B cell (primary cell): ENCODE measurements around the gene GOLGA8J. TPM values are rescaled to one million over a fixed set of nuclear protein-coding genes. Genes with fewer than 3 reads are reported as not detected.

Experiments
- ATAC-seq: fragments of 200-7000 bp; cut with Tn5 transposase; one replicate; pipeline ENCODE4 v1.10.0; 2021; ENCODE audit warnings: low read depth, mild to moderate bottlenecking, moderate number of reproducible peaks, moderate library complexity
- CTCF ChIA-PET: fragments of 350-600 bp; sonication (Branson Sonifier 250); formaldehyde crosslinking; loops from one replicate; lab custom pipeline; 2021; ENCODE audit warnings: antibody characterized with exemption, inconsistent platforms; lab: Charles Lee
- POLR2A ChIA-PET: fragments of 350-600 bp; sonication (Branson Sonifier 250); formaldehyde crosslinking; loops from one replicate; lab custom pipeline; 2021; ENCODE audit warnings: antibody characterized with exemption; lab: Charles Lee
- DNase-seq: peaks from one replicate; pipeline ENCODE4 v3.0.0; 2013
- H2AFZ ChIP-seq: 2 replicates; pipeline ENCODE4 v1.6.1; 2012; ENCODE audit warnings: mild to moderate bottlenecking, low read depth, low read length; ENCODE audit not compliant: insufficient read depth, poor library complexity, severe bottlenecking
- H3K27ac ChIP-seq, 2 donors: 1 replicate in 1 of 2; 2 replicates in 1 of 2; pipeline ENCODE4 v1.5.1; 2012 to 2013; ENCODE audit warnings: low read length in 2 of 2, mild to moderate bottlenecking in 2 of 2, moderate library complexity in 1 of 2
- H3K27me3 ChIP-seq, 4 experiments: fragments of 200-600 bp in 1 of 4; sonication (generic) in 1 of 4; replicated peaks in 1 of 4; 1 replicate in 2 of 4; 2 replicates in 2 of 4; pipeline versions ENCODE4 v1.6.1 to v1.7.0; 2013 to 2016; ENCODE audit warnings: low read length in 3 of 4, mild to moderate bottlenecking in 2 of 4, mixed read lengths in 1 of 4, moderate library complexity in 1 of 4; ENCODE audit not compliant: insufficient read depth in 4 of 4, control insufficient read depth in 3 of 4; ENCODE audit errors: control extremely low read depth in 1 of 4
- H3K36me3 ChIP-seq, 2 experiments: replicated peaks in 1 of 2; 1 replicate in 1 of 2; 2 replicates in 1 of 2; pipeline versions ENCODE4 v1.6.1 to v1.7.1; 2013; ENCODE audit warnings: low read length in 1 of 2; ENCODE audit not compliant: insufficient read depth in 2 of 2, control insufficient read depth in 1 of 2; ENCODE audit errors: control extremely low read depth in 1 of 2, extremely low read depth in 1 of 2
- H3K4me1 ChIP-seq, 2 donors: fragments of 200-600 bp in 1 of 2; sonication (generic) in 1 of 2; 1 replicate in 1 of 2; 2 replicates in 1 of 2; pipeline versions ENCODE4 v1.5.1 to v1.6.1; 2013 to 2017; ENCODE audit warnings: low read length in 2 of 2; ENCODE audit not compliant: control insufficient read depth in 2 of 2, insufficient read depth in 2 of 2
- H3K4me2 ChIP-seq: replicated peaks from 2 replicates; pipeline ENCODE3; 2012; ENCODE audit warnings: mild to moderate bottlenecking, low read depth, low read length; ENCODE audit not compliant: poor library complexity, severe bottlenecking
- H3K4me3 ChIP-seq, 5 experiments: fragments of 200-600 bp in 1 of 5; sonication (generic) in 1 of 5; 1 replicate in 3 of 5; 2 replicates in 2 of 5; pipeline versions ENCODE4 v1.5.1 to v1.7.0; 2011 to 2016; ENCODE audit warnings: low read length in 4 of 5, mild to moderate bottlenecking in 4 of 5, low read depth in 2 of 5, control low read depth in 1 of 5, moderate library complexity in 1 of 5; ENCODE audit not compliant: insufficient read depth in 1 of 5; ENCODE audit errors: control extremely low read depth in 1 of 5, extremely low read depth in 1 of 5
- H3K79me2 ChIP-seq: fragments of 200-600 bp; sonication (generic); one replicate; pipeline ENCODE4 v1.6.0; 2016; ENCODE audit warnings: low read length; ENCODE audit not compliant: control insufficient read depth, insufficient read depth
- H3K9ac ChIP-seq: fragments of 200-600 bp; sonication (generic); 2 replicates; pipeline ENCODE4 v1.6.1; 2017; ENCODE audit warnings: mild to moderate bottlenecking, low read length, moderate library complexity
- H3K9me3 ChIP-seq, 3 donors: one replicate each; pipeline versions ENCODE4 v1.6.1 to v1.7.1; 2013; ENCODE audit warnings: low read length in 2 of 3; ENCODE audit not compliant: control insufficient read depth in 2 of 3, insufficient read depth in 1 of 3; ENCODE audit errors: control extremely low read depth in 1 of 3
- H4K20me1 ChIP-seq: 2 replicates; pipeline ENCODE4 v1.6.0; 2012; ENCODE audit warnings: mild to moderate bottlenecking, low read length; ENCODE audit not compliant: insufficient read depth, control insufficient read depth, poor library complexity, severe bottlenecking
- H3K27ac Mint-ChIP-seq: one replicate; pipeline ENCODE4 v1.8.0; 2021; ENCODE audit warnings: mixed read lengths
- H3K27me3 Mint-ChIP-seq: one replicate; pipeline ENCODE4 v1.8.0; 2021; ENCODE audit warnings: mixed read lengths
- H3K4me1 Mint-ChIP-seq: one replicate; pipeline ENCODE4 v1.8.0; 2021; ENCODE audit warnings: mixed read lengths
- H3K4me3 Mint-ChIP-seq: one replicate; pipeline ENCODE4 v1.8.0; 2021; ENCODE audit warnings: mixed read lengths
- H3K9me3 Mint-ChIP-seq: one replicate; pipeline ENCODE4 v1.8.0; 2022; ENCODE audit warnings: mixed read lengths; ENCODE audit not compliant: insufficient read depth
- CTCF ChIP-seq: fragments of 200-600 bp; IDR thresholded peaks from one replicate; pipeline ENCODE4 v1.8.0; 2022; ENCODE audit warnings: antibody characterized with exemption, mild to moderate bottlenecking
- EZH2 ChIP-seq: IDR thresholded peaks from 2 replicates; pipeline ENCODE4 v1.6.1; 2012; ENCODE audit warnings: borderline replicate concordance, low read depth, mild to moderate bottlenecking, moderate library complexity, low read length; ENCODE audit not compliant: insufficient read depth, poor library complexity, severe bottlenecking
- WGBS: methylation state at CpG from one replicate; pipeline ENCODE4 v1.1.5; 2013; ENCODE audit warnings: missing lambda C conversion rate; ENCODE audit not compliant: insufficient coverage; 5-methylcytosine and 5-hydroxymethylcytosine counted together
- intact Hi-C: fragments of 100-400 bp; cut with micrococcal nuclease; formaldehyde crosslinking; loops from one replicate; pipeline ENCODE4 v1.10.0; 2022
- polyA plus RNA-seq: library from polyadenylated mRNA; depleted of rRNA; stranded (reverse); fragments of >200 nt; gene quantifications from 2 replicates; pipeline ENCODE4 v1.2.3, GENCODE V29; 2012
- total RNA-seq, 2 donors: library from RNA; stranded (reverse); fragments of 120-200 nt in 1 of 2; gene quantifications; 1 replicate in 1 of 2; 2 replicates in 1 of 2; pipeline versions ENCODE4 v1.2.3 to v1.2.4, GENCODE V29; 2013 to 2022

GOLGA8J gene
- total and polyA plus RNA-seq, 2 donors (not counting 1 experiment from before 2014, with no cell fraction given): not detected

DNA sequence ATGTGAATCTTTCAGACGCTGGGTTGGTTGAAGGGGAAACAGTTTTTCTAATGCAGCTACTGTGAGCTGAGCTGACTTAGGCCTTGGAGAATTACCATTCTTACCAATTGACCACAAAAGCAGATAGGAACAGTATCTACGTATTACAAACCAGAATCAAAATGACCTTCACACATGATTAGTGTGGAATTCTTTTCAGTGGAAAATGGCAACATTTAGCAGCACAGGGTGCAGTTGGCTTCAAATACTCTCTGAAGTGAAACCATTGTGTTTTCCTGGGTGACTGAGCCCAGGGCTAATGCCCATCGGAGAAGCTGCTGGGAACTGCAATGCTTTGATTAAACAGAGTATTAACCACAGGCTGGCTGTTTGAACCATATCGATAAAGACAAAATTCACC, 40.2 kb upstream of the GOLGA8J start:
- H3K4me1 ChIP-seq: no peaks in the 10 kb centered on the region
- Mint-ChIP-seq H3K9me3 (peaks cover 2% of the 10 kb centered on the region), H3K4me3 (no peak overlapping the region), H3K4me1 (no peaks in the 10 kb centered on the region), H3K27me3 (peaks cover 4% of the 10 kb centered on the region), H3K27ac (no peak overlapping the region)
- H3K27me3 ChIP-seq: no peaks in the 10 kb centered on the region
- ChIA-PET POLR2A (no interaction called here), CTCF (no interaction called here)
- H3K4me3 ChIP-seq: no peak overlapping the region
- ATAC-seq (no peak), DNase-seq (no peak)
- H3K79me2 ChIP-seq: no peaks in the 10 kb centered on the region
- WGBS: 100% methylated on average over 1 of the region's 4 CpGs
- no peak for TF ChIP-seq CTCF
- no peak for TF ChIP-seq EZH2
- H4K20me1 ChIP-seq: no peaks in the 10 kb centered on the region
- peaks cover 0 to 1% (median 0%) of the 10 kb centered on the region in 3 donors for H3K9me3 ChIP-seq
- intact Hi-C loops: no loop called here
- no peak overlapping the region for H3K9ac ChIP-seq
- no peak overlapping the region for H3K4me2 ChIP-seq
- H3K27ac ChIP-seq: no peak overlapping the region
- no peaks in the 10 kb centered on the region for H3K36me3 ChIP-seq
- H2AFZ ChIP-seq: no peak overlapping the region

DNA sequence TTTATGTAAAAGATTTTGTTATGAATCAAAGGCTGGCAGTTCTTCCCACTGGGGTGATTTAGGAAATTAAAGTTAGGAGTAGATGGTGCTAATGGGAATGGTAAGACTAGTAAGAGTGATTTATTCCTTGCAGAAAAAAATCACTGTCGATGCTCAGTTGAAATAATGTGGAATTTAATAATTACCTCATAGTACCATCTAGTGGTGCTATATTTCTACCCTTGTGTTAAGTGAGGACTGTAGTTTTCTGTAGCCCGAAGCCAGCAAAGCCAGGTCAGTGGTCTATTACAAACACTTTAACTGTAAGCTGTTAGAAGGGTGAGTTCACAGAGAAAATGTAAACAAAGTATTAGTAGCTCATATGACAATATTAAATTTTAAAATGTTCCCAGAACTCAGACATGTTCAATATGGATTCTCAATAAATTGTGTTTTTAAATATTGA, 39.5 kb upstream of the GOLGA8J start:
- Histone ChIP-seq H3K4me2 (no peak overlapping the region), H3K27ac (no peak overlapping the region), H3K27me3 (no peaks in the 10 kb centered on the region), H3K9me3 (no peaks in the 10 kb centered on the region), H3K4me3 (no peak overlapping the region), H3K36me3 (no peaks in the 10 kb centered on the region), H3K4me1 (no peaks in the 10 kb centered on the region), H3K9ac (no peak overlapping the region), H4K20me1 (no peaks in the 10 kb centered on the region), H3K79me2 (no peaks in the 10 kb centered on the region), H2AFZ (no peak overlapping the region)
- intact Hi-C loops: no loop called here
- ChIA-PET CTCF (no interaction called here), POLR2A (no interaction called here)
- DNase-seq (no peak), ATAC-seq (no peak)
- Mint-ChIP-seq H3K27ac (no peak overlapping the region), H3K27me3 (peaks cover 5% of the 10 kb centered on the region), H3K9me3 (peaks cover 2% of the 10 kb centered on the region), H3K4me3 (no peak overlapping the region), H3K4me1 (no peaks in the 10 kb centered on the region)
- WGBS: no CpG with 5 or more reads among the region's 2 CpGs
- no peak for TF ChIP-seq EZH2
- TF ChIP-seq CTCF: no peak
